ENCODE results near the gene TENM4. TPM values are rescaled to one million over a fixed set of nuclear protein-coding genes. Genes with fewer than 3 reads are reported as not detected.

Gene TENM4
- total RNA-seq, 2 experiments from 2014 or later = not detected

- intact Hi-C loops (cut with micrococcal nuclease) = no loop called here
- DNase-seq (no peak), ATAC-seq (no peak)
- ChIA-PET POLR2A (no interaction called here), CTCF (no interaction called here)
- Mint-ChIP-seq H3K4me3 (no peak overlapping the region), H3K36me3 (ENCODE audit: low read depth) (no peaks in the 10 kb centered on the region), H3K27ac (no peak overlapping the region), H3K4me1 (ENCODE audit: low read depth) (no peaks in the 10 kb centered on the region), H3K9me3 (peaks cover 7% of the 10 kb centered on the region), H3K27me3 (no peaks in the 10 kb centered on the region)
- TF ChIP-seq CTCF (IDR thresholded peaks at IDR 0.05) = no peak
Observed at GRCh38 chr11:78878631-78879030, 562.2 kb downstream of the TENM4 start.

DNA sequence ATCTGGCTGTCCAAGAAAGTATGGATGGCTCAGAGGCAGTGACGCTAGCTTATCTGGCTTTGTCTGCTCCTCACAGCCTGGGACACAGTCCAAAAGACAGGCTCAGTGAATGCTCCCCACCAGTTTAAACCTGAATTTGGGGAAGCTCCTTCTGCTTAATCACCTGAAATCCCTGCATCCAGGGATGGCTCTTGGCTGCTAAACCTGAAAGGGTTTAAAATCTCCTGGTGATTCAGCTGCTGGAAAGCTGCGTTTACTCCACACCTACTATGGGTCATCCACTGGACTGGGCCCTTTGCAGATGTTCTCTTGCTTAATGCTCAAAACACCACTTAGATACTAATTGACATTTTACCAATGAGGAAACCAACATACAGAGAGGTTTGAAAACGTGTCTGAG, 564.2 kb downstream of the TENM4 start:
- ChIA-PET CTCF (no interaction called here), POLR2A (interaction anchor here (0.6 kb wide), 1 partner anchor 32 kb away, joined by 3 read pairs; no protein-coding TSS in a partner anchor)
- TF ChIP-seq CTCF (IDR thresholded peaks at IDR 0.05) = no peak
- intact Hi-C loops (cut with micrococcal nuclease) = no loop called here
- H3K27ac Mint-ChIP-seq = no peak overlapping the region
- H3K4me1 Mint-ChIP-seq (ENCODE audit: low read depth) = no peaks in the 10 kb centered on the region
- no peak for DNase-seq
- H3K9me3 Mint-ChIP-seq = peaks cover 7% of the 10 kb centered on the region
- H3K27me3 Mint-ChIP-seq = no peaks in the 10 kb centered on the region
- H3K36me3 Mint-ChIP-seq (ENCODE audit: low read depth) = no peaks in the 10 kb centered on the region
- no peak overlapping the region for H3K4me3 Mint-ChIP-seq
- no peak for ATAC-seq

DNA sequence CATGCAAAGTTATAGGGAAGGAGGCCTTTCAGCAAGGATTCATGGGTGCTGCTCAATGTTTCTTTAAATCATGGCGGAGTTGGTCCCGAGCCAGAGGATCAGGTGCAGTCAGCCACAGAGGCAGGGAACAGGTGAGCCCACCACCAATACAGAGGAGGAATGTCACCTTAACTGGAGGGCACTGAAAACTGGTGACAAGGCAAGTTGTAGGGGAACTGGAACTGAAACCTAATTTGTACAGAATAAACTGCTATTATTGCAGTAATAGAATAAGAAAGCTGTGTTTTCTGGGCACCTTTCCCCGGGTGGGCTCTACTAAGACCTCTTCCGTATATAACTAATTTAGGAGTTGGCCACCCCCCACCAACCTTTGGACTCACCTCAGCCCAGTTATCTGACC, 570.2 kb downstream of the TENM4 start:
- intact Hi-C loops (cut with micrococcal nuclease) = no loop called here
- no peak for TF ChIP-seq CTCF (IDR thresholded peaks at IDR 0.05)
- no peak overlapping the region for H3K27ac Mint-ChIP-seq
- POLR2A ChIA-PET = no interaction called here
- no peaks in the 10 kb centered on the region for H3K4me1 Mint-ChIP-seq (ENCODE audit: low read depth)
- no peak for ATAC-seq
- H3K36me3 Mint-ChIP-seq (ENCODE audit: low read depth) = no peaks in the 10 kb centered on the region
- no peaks in the 10 kb centered on the region for H3K9me3 Mint-ChIP-seq
- CTCF ChIA-PET = no interaction called here
- DNase-seq = no peak
- peaks cover 3% of the 10 kb centered on the region for H3K27me3 Mint-ChIP-seq
- no peak overlapping the region for H3K4me3 Mint-ChIP-seq

DNA sequence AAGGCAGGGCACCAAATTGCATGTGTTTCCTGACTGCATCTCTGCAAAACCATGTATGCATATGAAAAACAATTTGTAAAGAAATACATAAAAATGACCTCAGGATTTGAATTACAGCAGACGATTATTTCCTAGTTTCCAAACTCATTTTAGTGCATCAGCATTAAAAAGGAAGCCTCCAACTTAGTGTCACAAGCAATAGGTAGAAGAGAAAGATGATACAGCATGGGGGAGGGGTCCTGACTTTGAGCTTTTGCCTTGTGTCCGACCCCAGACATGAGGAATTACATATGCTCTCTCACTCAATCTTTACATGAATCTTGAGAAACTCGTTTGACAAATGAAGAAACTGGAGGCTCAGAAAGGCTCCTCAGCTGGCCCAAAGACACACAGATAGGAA, 571.5 kb downstream of the TENM4 start:
- no peaks in the 10 kb centered on the region for H3K4me1 Mint-ChIP-seq (ENCODE audit: low read depth)
- H3K36me3 Mint-ChIP-seq (ENCODE audit: low read depth) = no peaks in the 10 kb centered on the region
- no peaks in the 10 kb centered on the region for H3K9me3 Mint-ChIP-seq
- no peak overlapping the region for H3K27ac Mint-ChIP-seq
- intact Hi-C loops (cut with micrococcal nuclease) = no loop called here
- H3K27me3 Mint-ChIP-seq = peaks cover 3% of the 10 kb centered on the region
- ATAC-seq (no peak), DNase-seq (no peak)
- H3K4me3 Mint-ChIP-seq = no peak overlapping the region
- ChIA-PET CTCF (no interaction called here), POLR2A (no interaction called here)
- TF ChIP-seq CTCF (IDR thresholded peaks at IDR 0.05) = no peak

- DNase-seq = no peak
- Mint-ChIP-seq H3K4me3 (no peak overlapping the region), H3K4me1 (ENCODE audit: low read depth) (no peaks in the 10 kb centered on the region), H3K36me3 (ENCODE audit: low read depth) (no peaks in the 10 kb centered on the region), H3K9me3 (no peaks in the 10 kb centered on the region), H3K27ac (no peak overlapping the region), H3K27me3 (peaks cover 3% of the 10 kb centered on the region)
- intact Hi-C loops (cut with micrococcal nuclease) = no loop called here
- ChIA-PET POLR2A (no interaction called here), CTCF (interaction anchor here (1.6 kb wide), 1 partner anchor 223 kb away, joined by 4 read pairs; no protein-coding TSS in a partner anchor)
- ATAC-seq = no peak
- no peak for TF ChIP-seq CTCF (IDR thresholded peaks at IDR 0.05)
Observed at GRCh38 chr11:78868563-78868962, 572.3 kb downstream of the TENM4 start.

Measured in activated CD8-positive, alpha-beta T cell treated with anti-CD3 and anti-CD28 coated beads for 36 hours (primary cell).